GM12878 (cell line): ENCODE results near the gene TXNIP. TPM values are rescaled to one million over a fixed set of nuclear protein-coding genes. Genes with fewer than 3 reads are reported as not detected.
"Not testable (repeated sequence)": the region's sequence is repeated elsewhere in the genome, so short reads cannot be mapped to it uniquely, and the experiment has no call there.

ENCODE experiments used
- ATAC-seq: fragments of 200-7000 bp; cut with Tn5 transposase; 3 replicates; pipeline ENCODE4 v1.9.1; 2020; ENCODE audit warnings: mild to moderate bottlenecking, moderate library complexity
- BruUV-seq: library from RNA; stranded (reverse); fragments of 400-500 nt; replicated peaks from 2 replicates; lab custom pipeline; 2021; lab: Mats Ljungman, UMichigan
- CTCF ChIA-PET: fragments of 300-600 bp; sonication (Branson Sonifier 250); formaldehyde crosslinking; extraction: SDS; loops from one replicate; lab custom pipeline; 2021; ENCODE audit warnings: inconsistent platforms; lab: Yijun Ruan, JAX
- POLR2A ChIA-PET: fragments of 350-600 bp; formaldehyde crosslinking; extraction: SDS; loops from one replicate; lab custom pipeline; 2021; ENCODE audit warnings: inconsistent platforms; lab: Charles Lee
- RAD21 ChIA-PET: fragments of 300-600 bp; sonication (Branson Sonifier 250); formaldehyde crosslinking; loops from one replicate; lab custom pipeline; 2023; ENCODE audit warnings: antibody characterized with exemption; ENCODE audit not compliant: unreplicated experiment; lab: Charles Lee
- SMC1A ChIA-PET: fragments of 300-600 bp; sonication (Branson Sonifier 250); formaldehyde crosslinking; loops from one replicate; lab custom pipeline; 2023; ENCODE audit not compliant: unreplicated experiment, uncharacterized antibody; lab: Charles Lee
- DNase-seq: peaks from one replicate; pipeline ENCODE4 v3.0.0-alpha.2; 2011; ENCODE audit warnings: low read depth, low spot score
- FAIRE-seq: peaks from 3 replicates; lab custom pipeline; 2011; peaks lifted over from hg19 to GRCh38; lab: Jason Lieb, UNC
- H2AFZ ChIP-seq: 2 replicates; pipeline ENCODE4 v1.6.0; 2011; ENCODE audit warnings: low read depth, low read length, control low read depth; ENCODE audit not compliant: control insufficient read depth
- H3K27ac ChIP-seq: 2 replicates; pipeline ENCODE4 v1.5.1; 2011; ENCODE audit warnings: control low read depth; ENCODE audit not compliant: control insufficient read depth, insufficient read depth
- H3K27me3 ChIP-seq, 2 experiments: replicated peaks in 1 of 2; 2 replicates each; pipeline versions ENCODE4 v1.6.0 to v1.6.1; 2011; ENCODE audit warnings: low read length in 1 of 2; ENCODE audit not compliant: control insufficient read depth in 2 of 2, insufficient read depth in 2 of 2
- H3K36me3 ChIP-seq, 2 experiments: 2 replicates each; pipeline ENCODE4 v1.5.1; 2011; ENCODE audit warnings: low read length in 1 of 2; ENCODE audit not compliant: control insufficient read depth in 2 of 2, insufficient read depth in 2 of 2
- H3K4me1 ChIP-seq: 2 replicates; pipeline ENCODE4 v1.6.1; 2011; ENCODE audit warnings: mild to moderate bottlenecking, low read length, moderate library complexity, mixed read lengths; ENCODE audit not compliant: control insufficient read depth, insufficient read depth
- H3K4me2 ChIP-seq: 2 replicates; pipeline ENCODE4 v1.6.0; 2011; ENCODE audit warnings: control low read depth; ENCODE audit not compliant: control insufficient read depth, insufficient read depth
- H3K4me3 ChIP-seq: fragments of 200-600 bp; sonication (generic); 2 replicates; pipeline ENCODE4 v1.5.1; 2016
- H3K79me2 ChIP-seq: 2 replicates; pipeline ENCODE4 v1.6.0; 2011; ENCODE audit warnings: low read length; ENCODE audit not compliant: control insufficient read depth, insufficient read depth
- H3K9ac ChIP-seq: 2 replicates; pipeline ENCODE4 v1.8.0; 2011; ENCODE audit warnings: low read length, control low read depth, mixed read lengths; ENCODE audit not compliant: control insufficient read depth, insufficient read depth
- H3K9me3 ChIP-seq: replicated peaks from 3 replicates; pipeline ENCODE4 v1.5.1; 2011; ENCODE audit warnings: mild to moderate bottlenecking, low read length; ENCODE audit not compliant: control insufficient read depth, insufficient read depth
- H4K20me1 ChIP-seq: 2 replicates; pipeline ENCODE4 v1.6.0; 2011; ENCODE audit not compliant: control insufficient read depth, insufficient read depth
- WGBS: methylation state at CpG from one replicate; pipeline ENCODE4 v1.1.6; 2016; ENCODE audit warnings: low lambda C conversion rate; ENCODE audit not compliant: insufficient replicate concordance, insufficient coverage; ENCODE audit errors: missing lambda C conversion rate; 5-methylcytosine and 5-hydroxymethylcytosine counted together
- in situ Hi-C: fragments of 300-500 bp; cut with MboI; formaldehyde crosslinking; loops from 9 replicates; pipeline ENCODE4 v1.14.3; 2018; ENCODE audit warnings: mixed read lengths
- intact Hi-C: fragments of 100-400 bp; cut with micrococcal nuclease; formaldehyde crosslinking; loops from one replicate; pipeline ENCODE4 v1.14.2; 2022; ENCODE audit not compliant: unreplicated experiment
- polyA plus RNA-seq, 11 experiments: library from polyadenylated mRNA; depleted of rRNA in 4 of 11; unstranded in 6 of 11; stranded (reverse) in 5 of 11; fragments of >200 nt; fragmentation: Nextera tagmentation in 4 of 11; fragmentation: Illumina TruSeq in 1 of 11; extraction: Ambion mirVana in 4 of 11; extraction: Trizol in 1 of 11; gene quantifications; 1 replicate in 1 of 11; 2 replicates in 10 of 11; pipeline versions ENCODE4 v1.2.1 to v1.2.3, GENCODE V29; 2011 to 2016; ENCODE audit warnings: inconsistent platforms in 2 of 11, missing spikeins in 2 of 11, low read depth in 1 of 11
- total RNA-seq, 4 experiments: library from RNA; depleted of rRNA in 3 of 4; stranded (reverse); fragments of >200 nt in 3 of 4; fragmentation: Illumina TruSeq in 1 of 4; extraction: Trizol in 1 of 4; gene quantifications; 2 replicates each; pipeline versions ENCODE4 v1.2.1 to v1.2.3, GENCODE V29; 2013 to 2021

TXNIP gene
- total and polyA plus RNA-seq, 10 of the 15 experiments (the other 5 are each of a cell fraction or from before 2014, with no cell fraction given): 48.7 to 133 (median 107) TPM

GRCh38 chr1:146026650-146027049 is 30.3 kb upstream of the TXNIP start:
- RAD21 ChIA-PET, H3K79me2 ChIP-seq, H3K4me2 ChIP-seq, POLR2A ChIA-PET, in situ Hi-C loops, FAIRE-seq, SMC1A ChIA-PET, H3K9ac ChIP-seq, H3K36me3 ChIP-seq, H2AFZ ChIP-seq, H3K27me3 ChIP-seq, H3K4me1 ChIP-seq, H3K9me3 ChIP-seq, BruUV-seq, DNase-seq, intact Hi-C loops, H3K4me3 ChIP-seq, ATAC-seq, H3K27ac ChIP-seq, H4K20me1 ChIP-seq: not testable (repeated sequence)
- CTCF ChIA-PET: interaction anchor here (0.6 to 1.9 kb wide), 4 partner anchors 9 to 180 kb away, joined by 3 to 5 read pairs (median 4); no protein-coding TSS in a partner anchor
- 55% methylated on average over 1 of the region's 1 CpG for whole genome bisulfite sequencing

GRCh38 chr1:146025787-146026495 is 29.6 kb upstream of the TXNIP start:
- ChIA-PET POLR2A (interaction anchor here (1.2 kb wide), 1 partner anchor 18 kb away, joined by 3 read pairs; no protein-coding TSS in a partner anchor), CTCF (interaction anchor here (0.6 to 1.9 kb wide), 5 partner anchors 9 to 179 kb away, joined by 3 to 5 read pairs (median 4); no protein-coding TSS in a partner anchor), SMC1A (interaction anchor here (0.6 to 1.1 kb wide), 3 partner anchors 10 to 421 kb away, joined by 3 to 5 read pairs (median 3); no protein-coding TSS in a partner anchor)
- H3K36me3 ChIP-seq, H3K9me3 ChIP-seq, DNase-seq, H4K20me1 ChIP-seq, H3K9ac ChIP-seq, H3K27me3 ChIP-seq, FAIRE-seq, H2AFZ ChIP-seq, intact Hi-C loops, ATAC-seq, RAD21 ChIA-PET, H3K4me1 ChIP-seq, H3K4me2 ChIP-seq, H3K27ac ChIP-seq, H3K79me2 ChIP-seq, in situ Hi-C loops, H3K4me3 ChIP-seq, BruUV-seq: not testable (repeated sequence)
- 26% methylated on average over 2 of the region's 2 CpGs for WGBS
